GM12801 (cell line): ENCODE data around the gene NLE1.

Experiments
- CTCF ChIP-seq: IDR thresholded peaks from one replicate; pipeline ENCODE4 v1.5.1; 2011; ENCODE audit warnings: control low read depth; ENCODE audit not compliant: insufficient read length; ENCODE audit errors: extremely low read depth

The NLE1 gene

GRCh38 chr17:35183332-35183731 is 41.2 kb upstream of the NLE1 start:
- no peak for TF ChIP-seq CTCF

- no peak for TF ChIP-seq CTCF
Measured at GRCh38 chr17:35176897-35177296, 34.8 kb upstream of the NLE1 start.

GRCh38 chr17:35175638-35176415 is 33.7 kb upstream of the NLE1 start:
- TF ChIP-seq CTCF, result no peak

- no peak for TF ChIP-seq CTCF
Measured at GRCh38 chr17:35174835-35175334, 32.8 kb upstream of the NLE1 start.

GRCh38 chr17:35171834-35172233 is 29.7 kb upstream of the NLE1 start:
- no peak for TF ChIP-seq CTCF

GRCh38 chr17:35170968-35171771 is 29.1 kb upstream of the NLE1 start:
- TF ChIP-seq CTCF, result no peak

- TF ChIP-seq CTCF, result no peak
Measured at GRCh38 chr17:35169835-35170363, 27.8 kb upstream of the NLE1 start.
